HG03064 (cell line): ENCODE data around the gene SCAPER.
"Not testable (repeated sequence)": the region's sequence is repeated elsewhere in the genome, so short reads cannot be mapped to it uniquely, and the experiment has no call there.

Source experiments
- ATAC-seq: cut with Tn5 transposase; IDR thresholded peaks from one replicate; pipeline ENCODE4 v1.9.1; 2021; ENCODE audit warnings: low read depth; ENCODE audit not compliant: unreplicated experiment

Gene SCAPER

DNA sequence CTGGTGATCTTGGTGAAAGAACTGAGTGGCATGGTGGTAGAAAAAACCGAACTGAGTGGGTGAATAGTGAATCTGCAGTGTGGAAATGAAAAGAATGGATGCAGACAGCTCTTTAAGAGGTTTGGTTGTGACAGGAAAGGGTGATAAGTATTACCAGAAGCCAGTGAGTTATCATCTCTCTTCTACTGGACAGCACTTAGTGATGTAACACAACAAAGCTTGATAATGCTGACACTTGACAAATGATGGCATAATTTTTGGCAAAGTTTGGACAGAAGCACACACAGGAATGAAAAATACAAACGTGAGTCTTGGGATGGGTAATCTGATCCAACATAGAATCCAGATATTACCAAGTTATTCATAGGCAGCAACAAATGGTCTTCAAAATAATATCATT, 456.4 kb downstream of the SCAPER start:
- no peak for ATAC-seq

- no peak for ATAC-seq
Measured at GRCh38 chr15:76447728-76448441, 457.3 kb downstream of the SCAPER start.

DNA sequence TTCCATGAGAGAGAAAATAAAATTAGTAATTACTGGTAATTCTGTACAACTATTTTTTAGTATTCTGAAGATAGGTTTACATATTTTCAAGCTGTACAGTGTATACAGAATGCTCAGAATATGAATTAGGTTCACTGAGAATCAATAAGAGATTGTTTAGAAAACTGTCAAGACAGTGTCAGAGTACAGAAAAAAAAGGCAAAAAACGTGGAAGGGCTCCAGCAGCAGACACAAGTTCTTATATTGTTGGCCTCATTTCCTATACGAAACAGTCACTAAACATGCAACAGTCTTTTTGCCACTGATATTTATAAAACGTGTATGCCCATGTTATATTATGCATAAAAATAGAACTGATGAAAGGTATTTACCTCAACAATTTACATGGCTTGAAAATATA, 464.7 kb downstream of the SCAPER start:
- ATAC-seq: no peak

DNA sequence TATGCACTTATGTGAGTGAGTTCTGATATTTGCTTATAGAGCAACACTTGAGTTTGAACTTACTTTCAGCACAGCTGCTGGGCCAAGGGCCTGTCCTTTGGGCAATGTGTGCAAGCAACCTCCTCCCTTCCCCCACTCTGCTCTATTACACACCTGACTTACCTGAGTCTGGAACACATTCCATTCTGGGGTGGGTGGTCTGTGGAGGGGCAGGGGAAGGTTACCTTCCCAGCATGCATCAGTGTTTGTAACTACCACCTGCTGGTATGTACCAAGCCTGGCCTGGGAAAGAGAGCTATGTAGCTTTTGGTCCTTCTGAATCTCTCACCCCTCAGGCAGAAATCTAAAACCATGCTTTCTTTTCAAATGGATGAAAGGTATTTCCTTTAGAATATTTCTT, 465.6 kb downstream of the SCAPER start:
- ATAC-seq: no peak

DNA sequence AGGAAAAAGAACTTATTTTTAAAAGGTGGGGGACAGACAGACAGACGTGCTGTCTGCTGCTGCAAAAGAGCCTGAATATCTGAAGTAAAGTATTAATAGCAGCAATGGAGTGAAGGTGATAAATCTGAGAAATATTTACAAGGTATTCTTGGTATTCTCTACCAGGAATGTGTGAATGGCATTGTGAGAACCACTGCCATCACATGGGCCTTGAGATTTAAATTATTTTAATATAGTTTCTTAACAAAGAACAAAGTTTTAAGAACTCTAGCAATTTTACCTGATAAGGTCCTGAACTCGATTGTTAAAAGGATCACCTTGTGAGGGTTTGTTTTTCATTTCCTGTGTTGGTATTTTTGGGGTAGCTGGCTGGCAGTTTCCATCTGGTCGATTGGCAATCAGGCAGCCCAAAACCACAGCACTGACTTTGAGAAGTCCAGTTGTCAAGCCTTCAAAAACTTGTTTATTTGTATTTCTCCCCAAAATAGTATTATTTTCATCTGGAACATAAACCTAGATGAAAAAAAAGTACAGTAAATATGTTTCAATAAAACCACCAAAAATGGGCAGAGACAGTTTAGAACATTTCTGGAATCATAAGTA, 471.2 kb downstream of the SCAPER start:
- no peak for ATAC-seq

GRCh38 chr15:76433036-76433435, 472.1 kb downstream of the SCAPER start:
- not testable (repeated sequence) for ATAC-seq

DNA sequence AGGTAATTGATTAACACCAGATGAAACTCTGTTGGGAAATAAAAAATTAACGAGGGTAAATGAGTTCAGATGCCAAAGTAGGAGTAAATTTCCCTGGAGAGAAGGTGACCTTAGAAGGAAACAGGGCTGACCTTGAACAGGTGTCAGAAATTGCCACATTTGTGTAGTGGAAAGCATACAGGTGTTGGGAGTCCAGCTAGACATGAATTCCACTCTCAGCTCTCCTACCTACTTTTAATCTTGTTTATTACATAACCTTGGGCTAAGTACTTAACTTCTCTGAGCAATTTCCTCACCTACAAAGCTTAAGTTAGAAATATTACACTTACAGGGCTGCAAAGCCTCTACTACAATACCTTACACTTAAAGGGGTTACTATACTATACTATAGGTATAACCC, 472.5 kb downstream of the SCAPER start:
- ATAC-seq: no peak

DNA sequence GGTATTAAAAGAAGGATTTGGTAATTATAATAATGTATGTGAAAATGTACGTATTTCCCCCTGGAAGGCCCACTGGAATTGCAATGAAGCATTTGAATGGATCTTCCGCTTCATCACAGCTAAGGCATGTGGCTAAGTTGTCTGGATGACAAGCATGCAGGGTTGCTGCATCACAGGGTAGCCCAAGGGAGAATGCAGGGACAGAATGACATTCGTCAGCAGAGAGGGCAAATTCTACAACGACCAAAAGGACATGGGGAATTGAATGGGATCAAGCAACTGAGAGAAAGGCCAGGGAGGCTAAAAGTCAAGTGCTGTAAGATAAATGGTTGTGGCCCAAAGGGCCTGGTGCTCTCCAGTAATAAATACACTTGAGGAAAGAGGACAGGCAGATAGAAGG, 473.2 kb downstream of the SCAPER start:
- no peak for ATAC-seq

- not testable (repeated sequence) for ATAC-seq
Measured at GRCh38 chr15:76430711-76431110, 474.4 kb downstream of the SCAPER start.

- no peak for ATAC-seq
Measured at GRCh38 chr15:76429661-76430060, 475.5 kb downstream of the SCAPER start.

- ATAC-seq: no peak
Measured at GRCh38 chr15:76426941-76427340, 478.2 kb downstream of the SCAPER start.

DNA sequence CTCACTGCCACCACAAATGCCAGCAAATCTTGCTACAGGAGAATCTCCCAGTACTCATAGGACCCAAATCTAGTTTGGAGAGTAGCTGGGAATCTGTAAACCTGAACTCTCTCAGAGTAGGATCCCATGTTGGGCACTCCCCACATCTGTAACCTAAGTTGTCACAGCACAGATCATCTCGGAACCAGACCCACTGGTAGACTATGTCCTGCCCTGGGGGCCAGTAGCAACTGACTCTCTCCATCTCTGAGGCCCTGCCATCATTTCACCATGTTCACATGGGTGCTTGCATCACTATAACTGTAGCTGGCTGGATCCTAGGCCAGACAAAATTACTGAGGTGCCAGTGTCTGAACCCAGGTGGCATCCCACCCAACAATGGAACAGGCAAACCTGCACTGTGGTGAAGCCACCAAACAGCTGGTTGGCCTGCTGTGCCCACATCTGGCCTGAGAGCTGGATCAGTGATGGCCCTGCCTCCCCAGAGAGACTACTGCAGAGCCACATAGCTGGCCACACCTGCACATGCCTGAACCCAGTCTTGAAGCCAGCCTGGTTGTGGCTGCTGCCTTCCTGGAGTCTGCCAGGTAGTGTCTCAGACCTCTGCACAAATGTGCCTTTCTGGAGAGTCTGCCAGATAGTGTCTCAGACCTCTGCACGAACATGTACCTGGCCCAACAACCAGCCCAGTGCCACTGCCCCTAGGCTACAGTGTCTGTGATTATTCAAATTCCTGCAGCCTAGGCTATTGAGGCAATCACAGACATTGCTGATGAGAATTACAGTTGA, 486.6 kb downstream of the SCAPER start:
- ATAC-seq: no peak

- no peak for ATAC-seq
Measured at GRCh38 chr15:76401285-76401684, 503.9 kb downstream of the SCAPER start.

DNA sequence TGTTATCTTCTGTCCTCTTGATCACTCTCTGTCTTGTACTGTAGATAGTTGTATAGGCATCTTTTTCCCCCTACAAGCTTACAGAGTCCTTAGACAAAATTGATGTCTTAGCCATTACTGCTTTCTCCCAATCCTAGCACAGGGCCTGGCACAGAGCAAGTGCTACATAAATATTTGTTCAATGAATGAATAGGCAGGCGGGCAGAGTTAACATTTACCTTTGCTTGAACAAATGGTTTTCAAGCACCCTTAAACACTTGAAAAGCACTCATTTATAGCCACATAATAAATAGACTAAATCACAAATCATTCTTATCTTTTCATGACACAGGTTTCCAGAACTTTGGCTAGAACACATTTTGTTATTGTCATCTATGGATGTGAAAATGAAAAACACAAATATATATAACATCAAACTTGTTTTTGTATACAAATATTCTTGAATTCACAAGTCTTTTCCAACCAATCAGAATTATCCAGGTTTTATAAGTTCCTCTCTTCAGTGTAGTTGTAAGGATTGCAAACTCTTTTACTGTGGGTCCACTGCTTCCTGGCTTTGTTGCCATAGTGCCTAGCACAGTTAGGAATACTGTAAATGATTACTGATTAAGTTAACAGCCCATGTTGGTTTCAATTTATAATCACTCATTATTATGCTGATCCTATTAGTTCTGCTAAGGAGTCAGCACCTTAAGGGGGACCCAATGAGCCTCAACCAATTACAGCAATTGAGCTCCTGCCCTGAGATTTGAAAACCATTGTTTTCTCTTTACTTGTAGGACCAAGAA, 506.6 kb downstream of the SCAPER start:
- no peak for ATAC-seq

DNA sequence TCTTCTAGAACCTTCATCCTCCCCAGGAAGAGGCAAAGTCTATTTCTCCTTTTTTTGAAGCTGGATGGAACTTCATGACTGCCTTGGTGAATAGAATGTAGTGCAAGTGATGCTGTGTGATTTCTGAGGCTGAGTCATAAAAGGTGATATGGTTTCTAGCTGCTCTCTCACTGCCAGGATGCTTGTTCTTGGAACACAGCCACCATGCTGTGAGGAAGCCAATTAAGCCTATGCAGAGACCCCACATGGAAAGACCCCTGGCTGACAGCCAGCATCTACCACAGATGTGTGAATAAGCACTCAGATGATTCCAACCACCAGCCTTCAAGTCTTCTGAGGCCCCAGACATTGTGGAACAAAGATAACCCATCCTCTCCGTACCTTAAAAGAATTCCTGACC, 511.5 kb downstream of the SCAPER start:
- no peak for ATAC-seq

- ATAC-seq: no peak
Measured at GRCh38 chr15:76391847-76392246, 513.3 kb downstream of the SCAPER start.

DNA sequence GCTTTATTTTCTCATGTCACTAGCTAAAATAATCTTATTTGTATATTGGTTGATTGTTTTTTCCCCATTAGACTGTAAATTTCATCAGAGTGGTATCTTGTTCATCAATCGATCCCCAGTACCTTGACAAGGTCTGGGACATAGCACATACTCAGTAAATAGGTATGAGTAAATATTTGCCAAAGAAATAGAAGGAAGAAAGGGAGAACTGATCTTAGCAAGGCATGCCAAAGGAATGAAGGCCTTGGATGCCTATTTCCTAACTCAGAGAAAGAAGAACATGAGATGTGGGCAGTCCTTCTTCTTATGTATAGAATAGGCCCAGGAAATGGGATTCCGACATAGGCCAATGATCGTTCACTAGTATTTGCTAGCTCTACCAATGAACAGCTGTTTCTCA, 513.8 kb downstream of the SCAPER start:
- ATAC-seq: no peak

- no peak for ATAC-seq
Measured at GRCh38 chr15:76390571-76390970, 514.6 kb downstream of the SCAPER start.

GRCh38 chr15:76386926-76387325, 518.2 kb downstream of the SCAPER start:
- no peak for ATAC-seq

DNA sequence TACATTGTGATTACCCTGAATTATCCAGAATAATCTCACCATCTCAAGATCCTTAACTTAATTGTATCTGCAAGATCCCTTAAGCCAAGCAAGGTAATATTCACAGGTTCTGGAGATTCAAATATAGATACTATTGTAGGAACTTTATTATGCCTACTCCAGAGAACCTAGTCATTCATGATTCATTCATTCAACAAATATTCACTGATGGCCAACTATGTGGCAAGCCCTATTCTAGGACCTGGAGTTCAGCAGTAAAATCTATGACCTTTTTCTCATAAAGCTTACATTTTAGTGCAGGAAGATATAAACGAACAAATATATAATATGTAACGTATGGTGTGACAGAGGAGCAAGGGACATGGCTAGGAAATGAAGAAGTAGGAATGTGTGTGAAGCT, 519.0 kb downstream of the SCAPER start:
- ATAC-seq: no peak

DNA sequence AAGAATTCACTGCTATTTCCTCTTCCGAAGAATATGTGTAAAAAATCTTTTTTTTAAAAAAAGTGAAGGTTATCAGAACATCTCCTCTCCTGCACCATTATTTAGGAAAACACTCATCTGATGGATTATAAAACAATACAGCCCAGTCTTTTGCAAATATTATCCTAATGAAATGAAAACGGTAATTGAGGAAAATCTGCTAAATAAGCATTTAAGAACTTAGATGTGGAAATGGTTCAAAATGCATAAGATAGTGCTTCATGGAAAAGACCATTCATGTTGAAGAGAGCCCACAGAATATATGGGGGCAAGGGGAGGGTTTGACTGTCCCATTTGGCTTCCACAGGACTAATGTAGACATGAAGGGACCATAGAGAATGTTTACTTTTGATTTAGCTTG, 520.7 kb downstream of the SCAPER start:
- no peak for ATAC-seq
